ENCODE data around the gene RBM7.

Gene RBM7

GRCh38 chr11:114433376-114433775 lies 32.9 kb downstream of the RBM7 start:
- Histone ChIP-seq H3K27me3 (ENCODE audit: control insufficient read depth in 1 of 2, insufficient read depth in 2 of 2, low read length in 2 of 2) (no peaks in the 10 kb centered on the region), H3K9me3 (ENCODE audit: control insufficient read depth in 2 of 2, low read length in 2 of 2) (no peaks in the 10 kb centered on the region), H3K4me1 (ENCODE audit: control insufficient read depth, insufficient read depth, low read length) (no peaks in the 10 kb centered on the region), H3K27ac (ENCODE audit: low read length) (no peak overlapping the region), H3K4me3 (ENCODE audit: low read length in 2 of 2) (no peak overlapping the region), H3K9ac (ENCODE audit: low read length in 2 of 2) (no peak overlapping the region), H3K36me3 (ENCODE audit: control insufficient read depth in 2 of 2, insufficient read depth in 2 of 2, low read length in 2 of 2) (no peaks in the 10 kb centered on the region)

- Histone ChIP-seq H3K4me1 (ENCODE audit: control insufficient read depth, insufficient read depth, low read length) (peaks cover 12% of the 10 kb centered on the region), H3K27ac (ENCODE audit: low read length) (no peak overlapping the region), H3K9ac (ENCODE audit: low read length in 2 of 2) (no peak overlapping the region), H3K36me3 (ENCODE audit: control insufficient read depth in 2 of 2, insufficient read depth in 2 of 2, low read length in 2 of 2) (no peaks in the 10 kb centered on the region), H3K9me3 (ENCODE audit: control insufficient read depth in 2 of 2, low read length in 2 of 2) (no peaks in the 10 kb centered on the region), H3K4me3 (ENCODE audit: low read length in 2 of 2) (no peak overlapping the region), H3K27me3 (ENCODE audit: control insufficient read depth in 1 of 2, insufficient read depth in 2 of 2, low read length in 2 of 2) (no peaks in the 10 kb centered on the region)
These were observed 37.8 kb downstream of the RBM7 start for GRCh38 chr11:114438303-114438702.

- Histone ChIP-seq H3K27me3 (ENCODE audit: control insufficient read depth in 1 of 2, insufficient read depth in 2 of 2, low read length in 2 of 2) (no peaks in the 10 kb centered on the region), H3K9ac (ENCODE audit: low read length in 2 of 2) (peak within 1 kb of the TSS; percentile 87 to 90), H3K36me3 (ENCODE audit: control insufficient read depth in 2 of 2, insufficient read depth in 2 of 2, low read length in 2 of 2) (peaks cover 4 to 7% of the 10 kb centered on the region in 2 donors), H3K27ac (ENCODE audit: low read length) (peak within 1 kb of the TSS; percentile 94), H3K4me1 (ENCODE audit: control insufficient read depth, insufficient read depth, low read length) (peaks cover 12% of the 10 kb centered on the region), H3K9me3 (ENCODE audit: control insufficient read depth in 2 of 2, low read length in 2 of 2) (no peaks in the 10 kb centered on the region), H3K4me3 (ENCODE audit: low read length in 2 of 2) (peak within 1 kb of the TSS; percentile 95 to 99)
These were observed 39.0 kb downstream of the RBM7 start, which contains the start of gene REXO2 for GRCh38 chr11:114439229-114440120. Gene REXO2, plus strand, starts transcription at chr11:114439467. Its CDS starts 62 bp downstream, at chr11:114439529.

DNA sequence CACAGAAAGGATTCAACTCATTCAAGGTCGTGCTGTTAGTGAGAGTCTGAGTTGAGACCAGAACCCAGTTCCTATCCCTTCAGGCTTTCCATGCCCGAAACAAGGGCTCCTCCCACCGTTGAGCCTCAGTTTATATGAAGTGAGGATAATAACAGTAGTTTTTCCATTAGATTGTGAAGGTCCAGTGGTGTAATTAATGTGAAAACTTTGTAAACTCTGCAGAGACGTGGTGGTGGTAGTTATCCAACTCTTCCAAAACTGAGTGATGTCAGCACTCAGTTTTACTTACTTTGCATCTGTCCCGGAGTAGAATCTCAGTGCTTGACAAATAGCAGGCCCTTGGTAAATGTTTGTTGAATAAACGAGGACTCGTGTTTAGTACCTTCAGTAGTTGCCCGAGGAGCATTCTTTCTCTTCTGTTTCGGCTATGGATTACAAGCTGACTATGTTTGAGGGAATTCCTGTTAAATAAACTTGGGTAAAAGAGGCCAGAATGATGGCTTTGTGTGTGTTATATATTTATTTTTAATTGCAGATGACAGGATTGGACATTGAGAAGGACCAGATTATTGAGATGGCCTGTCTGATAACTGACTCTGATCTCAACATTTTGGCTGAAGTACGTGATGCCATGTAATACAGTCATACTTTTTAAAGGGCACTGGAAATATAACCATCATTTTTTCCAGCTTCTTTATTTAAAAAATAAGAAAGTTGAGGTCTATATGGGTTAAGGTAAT lies 39.8 kb downstream of the RBM7 start:
- peak overlapping the region; percentile 95 to 99 for H3K4me3 ChIP-seq (ENCODE audit: low read length in 2 of 2)
- peaks cover 7 to 8% of the 10 kb centered on the region in 2 donors for H3K36me3 ChIP-seq (ENCODE audit: control insufficient read depth in 2 of 2, insufficient read depth in 2 of 2, low read length in 2 of 2)
- H3K9me3 ChIP-seq (ENCODE audit: control insufficient read depth in 2 of 2, low read length in 2 of 2) = no peaks in the 10 kb centered on the region
- peak overlapping the region; percentile 94 for H3K27ac ChIP-seq (ENCODE audit: low read length)
- H3K4me1 ChIP-seq (ENCODE audit: control insufficient read depth, insufficient read depth, low read length) = peaks cover 12% of the 10 kb centered on the region
- H3K9ac ChIP-seq (ENCODE audit: low read length in 2 of 2) = peak overlapping the region; percentile 87 to 90
- H3K27me3 ChIP-seq (ENCODE audit: control insufficient read depth in 1 of 2, insufficient read depth in 2 of 2, low read length in 2 of 2) = no peaks in the 10 kb centered on the region

DNA sequence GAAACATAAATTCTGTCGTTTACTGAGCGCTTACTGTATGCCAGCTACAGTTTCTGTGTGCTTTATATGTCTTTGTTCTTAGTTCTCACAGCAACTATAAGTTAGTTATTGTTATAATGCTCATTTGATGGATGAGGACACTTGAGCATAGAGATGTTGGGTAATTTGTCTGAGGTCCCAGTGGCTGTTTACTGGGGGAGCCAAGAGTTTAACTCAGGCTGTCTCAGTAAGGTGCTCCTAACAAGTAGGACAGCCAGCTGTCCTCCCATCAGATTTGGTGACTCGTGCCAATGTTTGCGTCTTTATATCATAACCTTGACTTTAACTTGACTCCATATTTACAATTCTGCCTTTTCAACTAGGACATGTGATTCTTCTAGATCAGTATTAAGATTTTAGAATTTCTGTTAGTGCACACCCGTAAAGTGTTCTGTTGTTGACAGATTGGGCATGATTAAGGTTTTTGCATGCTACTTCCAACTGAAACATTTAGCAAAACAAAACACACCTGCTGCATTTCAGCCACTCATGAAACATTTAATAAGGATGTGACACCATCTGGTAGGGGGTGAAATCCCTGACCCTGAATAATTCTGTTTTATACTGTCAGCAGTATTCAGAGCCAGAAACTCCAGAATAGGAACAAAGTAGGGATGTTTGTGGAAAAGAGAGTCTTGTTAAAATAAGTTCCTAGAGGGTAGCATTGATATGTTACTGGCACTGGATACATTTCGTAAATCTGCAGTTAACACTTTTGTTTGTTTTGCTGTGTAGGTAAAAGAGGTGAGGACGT lies 40.7 kb downstream of the RBM7 start:
- Histone ChIP-seq H3K4me3 (ENCODE audit: low read length in 2 of 2) (peak overlapping the region; percentile 52 to 95), H3K27ac (ENCODE audit: low read length) (peak overlapping the region; percentile 94)

GRCh38 chr11:114441921-114442320 lies 41.5 kb downstream of the RBM7 start:
- Histone ChIP-seq H3K4me3 (ENCODE audit: low read length in 2 of 2) (peak overlapping the region in 1 of 2 donors; percentile 95), H3K9me3 (ENCODE audit: control insufficient read depth in 2 of 2, low read length in 2 of 2) (no peaks in the 10 kb centered on the region), H3K9ac (ENCODE audit: low read length in 2 of 2) (no peak overlapping the region), H3K27me3 (ENCODE audit: control insufficient read depth in 1 of 2, insufficient read depth in 2 of 2, low read length in 2 of 2) (no peaks in the 10 kb centered on the region), H3K36me3 (ENCODE audit: control insufficient read depth in 2 of 2, insufficient read depth in 2 of 2, low read length in 2 of 2) (peaks cover 10 to 15% of the 10 kb centered on the region in 2 donors), H3K27ac (ENCODE audit: low read length) (peak overlapping the region; percentile 94), H3K4me1 (ENCODE audit: control insufficient read depth, insufficient read depth, low read length) (peaks cover 12% of the 10 kb centered on the region)

More for the DNA sequence above, 40.7 kb downstream of the RBM7 start:
- no peaks in the 10 kb centered on the region for H3K27me3 ChIP-seq (ENCODE audit: control insufficient read depth in 1 of 2, insufficient read depth in 2 of 2, low read length in 2 of 2)
- H3K36me3 ChIP-seq (ENCODE audit: control insufficient read depth in 2 of 2, insufficient read depth in 2 of 2, low read length in 2 of 2) = peaks cover 8 to 10% of the 10 kb centered on the region in 2 donors
- no peaks in the 10 kb centered on the region for H3K9me3 ChIP-seq (ENCODE audit: control insufficient read depth in 2 of 2, low read length in 2 of 2)
- H3K4me1 ChIP-seq (ENCODE audit: control insufficient read depth, insufficient read depth, low read length) = peaks cover 12% of the 10 kb centered on the region
- H3K9ac ChIP-seq (ENCODE audit: low read length in 2 of 2) = peak overlapping the region in 1 of 2 donors; percentile 90

DNA sequence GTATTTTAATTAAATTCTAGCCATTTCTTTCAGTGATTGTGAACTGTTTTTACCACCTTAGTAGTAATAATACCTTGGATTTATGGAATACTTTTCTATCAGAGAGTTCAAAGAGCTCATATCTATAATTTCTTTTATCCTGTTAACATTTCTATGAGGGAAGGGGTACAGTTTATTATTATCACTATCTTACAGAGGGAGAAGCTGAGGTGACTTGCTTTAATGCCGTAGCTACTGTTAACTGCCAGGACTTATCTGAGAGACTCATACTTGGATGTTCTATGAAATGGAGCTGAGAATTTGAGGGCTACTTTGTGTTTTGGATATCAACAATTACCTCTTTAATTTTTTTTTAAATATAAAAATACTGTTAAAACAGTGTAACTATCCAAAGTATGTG lies 42.1 kb downstream of the RBM7 start:
- Histone ChIP-seq H3K4me1 (ENCODE audit: control insufficient read depth, insufficient read depth, low read length) (peaks cover 12% of the 10 kb centered on the region), H3K4me3 (ENCODE audit: low read length in 2 of 2) (no peak overlapping the region), H3K9me3 (ENCODE audit: control insufficient read depth in 2 of 2, low read length in 2 of 2) (no peaks in the 10 kb centered on the region), H3K36me3 (ENCODE audit: control insufficient read depth in 2 of 2, insufficient read depth in 2 of 2, low read length in 2 of 2) (peaks cover 10 to 15% of the 10 kb centered on the region in 2 donors), H3K27ac (ENCODE audit: low read length) (no peak overlapping the region), H3K9ac (ENCODE audit: low read length in 2 of 2) (no peak overlapping the region), H3K27me3 (ENCODE audit: control insufficient read depth in 1 of 2, insufficient read depth in 2 of 2, low read length in 2 of 2) (no peaks in the 10 kb centered on the region)

- Histone ChIP-seq H3K4me1 (ENCODE audit: control insufficient read depth, insufficient read depth, low read length) (peaks cover 4% of the 10 kb centered on the region), H3K9ac (ENCODE audit: low read length in 2 of 2) (no peak overlapping the region), H3K9me3 (ENCODE audit: control insufficient read depth in 2 of 2, low read length in 2 of 2) (no peaks in the 10 kb centered on the region), H3K36me3 (ENCODE audit: control insufficient read depth in 2 of 2, insufficient read depth in 2 of 2, low read length in 2 of 2) (peaks cover 14 to 30% of the 10 kb centered on the region in 2 donors), H3K27me3 (ENCODE audit: control insufficient read depth in 1 of 2, insufficient read depth in 2 of 2, low read length in 2 of 2) (no peaks in the 10 kb centered on the region), H3K4me3 (ENCODE audit: low read length in 2 of 2) (no peak overlapping the region), H3K27ac (ENCODE audit: low read length) (no peak overlapping the region)
These were observed 47.0 kb downstream of the RBM7 start for GRCh38 chr11:114447444-114447843.

- Histone ChIP-seq H3K4me1 (ENCODE audit: control insufficient read depth, insufficient read depth, low read length) (peaks cover 4% of the 10 kb centered on the region), H3K36me3 (ENCODE audit: control insufficient read depth in 2 of 2, insufficient read depth in 2 of 2, low read length in 2 of 2) (peaks cover 14 to 30% of the 10 kb centered on the region in 2 donors), H3K9ac (ENCODE audit: low read length in 2 of 2) (no peak overlapping the region), H3K27ac (ENCODE audit: low read length) (no peak overlapping the region), H3K27me3 (ENCODE audit: control insufficient read depth in 1 of 2, insufficient read depth in 2 of 2, low read length in 2 of 2) (no peaks in the 10 kb centered on the region), H3K9me3 (ENCODE audit: control insufficient read depth in 2 of 2, low read length in 2 of 2) (no peaks in the 10 kb centered on the region), H3K4me3 (ENCODE audit: low read length in 2 of 2) (no peak overlapping the region)
These were observed 47.4 kb downstream of the RBM7 start for GRCh38 chr11:114447892-114448291.
